Lower leg skin (tissue), 3 donors: ENCODE data around the gene NPAS3.

ENCODE experiments used
- POLR2A ChIP-seq, 2 donors: fragments of 450-650 bp; IDR thresholded peaks; one replicate each; pipeline ENCODE4 v1.6.1; 2016 to 2017; ENCODE audit warnings: antibody characterized with exemption in 2 of 2, mild to moderate bottlenecking in 1 of 2, moderate library complexity in 1 of 2
- TF ChIP-seq, protein P1 (sequence below), 3 donors: fragments of 450-650 bp; IDR thresholded peaks; one replicate each; pipeline ENCODE4 v1.5.1; 2016; ENCODE audit warnings: antibody characterized with exemption in 3 of 3, mild to moderate bottlenecking in 3 of 3, moderate library complexity in 2 of 3

GRCh38 chr14:33014710-33015109 lies 76.0 kb downstream of the NPAS3 start:
- TF ChIP-seq, protein P1, sequence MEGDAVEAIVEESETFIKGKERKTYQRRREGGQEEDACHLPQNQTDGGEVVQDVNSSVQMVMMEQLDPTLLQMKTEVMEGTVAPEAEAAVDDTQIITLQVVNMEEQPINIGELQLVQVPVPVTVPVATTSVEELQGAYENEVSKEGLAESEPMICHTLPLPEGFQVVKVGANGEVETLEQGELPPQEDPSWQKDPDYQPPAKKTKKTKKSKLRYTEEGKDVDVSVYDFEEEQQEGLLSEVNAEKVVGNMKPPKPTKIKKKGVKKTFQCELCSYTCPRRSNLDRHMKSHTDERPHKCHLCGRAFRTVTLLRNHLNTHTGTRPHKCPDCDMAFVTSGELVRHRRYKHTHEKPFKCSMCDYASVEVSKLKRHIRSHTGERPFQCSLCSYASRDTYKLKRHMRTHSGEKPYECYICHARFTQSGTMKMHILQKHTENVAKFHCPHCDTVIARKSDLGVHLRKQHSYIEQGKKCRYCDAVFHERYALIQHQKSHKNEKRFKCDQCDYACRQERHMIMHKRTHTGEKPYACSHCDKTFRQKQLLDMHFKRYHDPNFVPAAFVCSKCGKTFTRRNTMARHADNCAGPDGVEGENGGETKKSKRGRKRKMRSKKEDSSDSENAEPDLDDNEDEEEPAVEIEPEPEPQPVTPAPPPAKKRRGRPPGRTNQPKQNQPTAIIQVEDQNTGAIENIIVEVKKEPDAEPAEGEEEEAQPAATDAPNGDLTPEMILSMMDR (IDR thresholded peaks at IDR 0.05): no peak
- TF ChIP-seq POLR2A (IDR thresholded peaks at IDR 0.05): no peak
